ENCODE data around the gene TMEFF2. TPM values are rescaled to one million over a fixed set of nuclear protein-coding genes. Genes with fewer than 3 reads are reported as not detected.

TMEFF2 gene
- total RNA-seq, 4 donors from 2014 or later: 0.16 to 0.46 (median 0.17) TPM; not detected in 1

DNA sequence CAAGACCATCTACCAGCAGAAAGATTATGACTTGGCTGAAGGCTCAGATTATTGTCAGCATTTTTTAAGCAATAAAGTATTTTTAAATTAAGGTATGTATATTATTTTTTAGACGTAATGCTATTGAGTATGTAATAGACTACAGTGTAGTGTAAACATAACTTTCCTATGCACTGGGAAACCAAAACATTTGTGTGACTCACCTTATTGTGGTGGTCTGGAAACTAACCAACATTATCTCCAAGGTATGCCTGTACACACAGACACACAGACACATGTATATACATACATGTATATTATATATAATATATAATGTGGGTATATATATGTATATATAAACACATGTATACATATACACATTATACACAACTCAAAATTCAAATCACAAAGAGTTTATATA, 9.1 kb upstream of the TMEFF2 start:
- intact Hi-C loops (cut with DNase I; ENCODE audit: low total_unique reads): no loop called here
- WGBS, 2 donors: 79 to 96% methylated on average over 1 of the region's 1 CpG
- H3K4me3 ChIP-seq (ENCODE audit: low read depth, poor library complexity, severe bottlenecking): no peak overlapping the region

DNA sequence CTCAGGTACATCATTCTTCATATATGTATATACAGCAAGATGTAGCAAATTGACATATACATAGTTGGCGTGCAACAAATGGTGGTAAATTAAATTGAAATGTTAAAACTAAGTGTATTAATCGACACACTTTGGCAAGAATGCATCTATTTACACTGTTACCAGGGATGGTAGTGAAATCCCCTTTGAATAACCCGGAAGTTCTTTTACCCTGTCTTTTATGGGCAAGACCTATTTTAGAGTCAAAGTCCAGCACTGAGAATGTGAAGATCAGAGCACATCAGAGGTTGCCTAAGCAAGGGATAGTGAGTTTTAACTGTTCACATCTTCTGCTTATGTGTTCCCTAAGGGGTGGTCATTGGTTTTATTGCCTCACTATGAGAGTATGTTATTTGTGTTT, 7.6 kb upstream of the TMEFF2 start:
- WGBS, 2 donors: 90 to 92% methylated on average over 3 of the region's 3 CpGs
- TF ChIP-seq, protein P1, sequence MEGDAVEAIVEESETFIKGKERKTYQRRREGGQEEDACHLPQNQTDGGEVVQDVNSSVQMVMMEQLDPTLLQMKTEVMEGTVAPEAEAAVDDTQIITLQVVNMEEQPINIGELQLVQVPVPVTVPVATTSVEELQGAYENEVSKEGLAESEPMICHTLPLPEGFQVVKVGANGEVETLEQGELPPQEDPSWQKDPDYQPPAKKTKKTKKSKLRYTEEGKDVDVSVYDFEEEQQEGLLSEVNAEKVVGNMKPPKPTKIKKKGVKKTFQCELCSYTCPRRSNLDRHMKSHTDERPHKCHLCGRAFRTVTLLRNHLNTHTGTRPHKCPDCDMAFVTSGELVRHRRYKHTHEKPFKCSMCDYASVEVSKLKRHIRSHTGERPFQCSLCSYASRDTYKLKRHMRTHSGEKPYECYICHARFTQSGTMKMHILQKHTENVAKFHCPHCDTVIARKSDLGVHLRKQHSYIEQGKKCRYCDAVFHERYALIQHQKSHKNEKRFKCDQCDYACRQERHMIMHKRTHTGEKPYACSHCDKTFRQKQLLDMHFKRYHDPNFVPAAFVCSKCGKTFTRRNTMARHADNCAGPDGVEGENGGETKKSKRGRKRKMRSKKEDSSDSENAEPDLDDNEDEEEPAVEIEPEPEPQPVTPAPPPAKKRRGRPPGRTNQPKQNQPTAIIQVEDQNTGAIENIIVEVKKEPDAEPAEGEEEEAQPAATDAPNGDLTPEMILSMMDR (IDR thresholded peaks at IDR 0.05): no peak
- no peak for TF ChIP-seq POLR2A (IDR thresholded peaks at IDR 0.05)
- DNase-seq (ENCODE audit: low spot score in 2 of 2): no peak
- intact Hi-C loops (cut with DNase I; ENCODE audit: low total_unique reads): no loop called here
- no peak overlapping the region for H3K4me3 ChIP-seq (ENCODE audit: low read depth, poor library complexity, severe bottlenecking)

More for the DNA sequence above, 9.1 kb upstream of the TMEFF2 start:
- no peak for DNase-seq (ENCODE audit: low spot score in 2 of 2)
- TF ChIP-seq, protein P1 (IDR thresholded peaks at IDR 0.05): no peak
- TF ChIP-seq POLR2A (IDR thresholded peaks at IDR 0.05): no peak

DNA sequence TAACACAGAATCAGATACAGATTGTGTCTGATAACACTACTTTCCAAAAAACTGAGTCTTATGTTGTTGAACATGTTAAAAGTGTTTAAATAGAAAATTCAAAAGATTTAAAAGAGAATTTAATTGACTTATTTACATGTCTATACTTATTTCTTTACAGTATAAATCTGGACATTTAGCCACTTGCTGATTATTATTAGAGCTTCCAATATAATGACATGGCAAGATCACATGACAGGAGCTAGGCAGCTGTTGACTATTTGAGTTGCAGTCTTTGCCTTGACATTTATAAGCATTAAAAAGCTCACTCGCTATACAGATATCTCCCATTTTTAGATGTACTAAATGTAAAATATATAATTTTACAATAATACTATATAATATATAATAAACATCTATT, 6.4 kb upstream of the TMEFF2 start:
- H3K4me3 ChIP-seq (ENCODE audit: low read depth, poor library complexity, severe bottlenecking): no peak overlapping the region
- no peak for DNase-seq (ENCODE audit: low spot score in 2 of 2)
- no peak for TF ChIP-seq POLR2A (IDR thresholded peaks at IDR 0.05)
- TF ChIP-seq, protein P1 (IDR thresholded peaks at IDR 0.05): no peak
- intact Hi-C loops (cut with DNase I; ENCODE audit: low total_unique reads): no loop called here
- 92 to 94% methylated on average over 1 of the region's 1 CpG for WGBS, 2 donors

DNA sequence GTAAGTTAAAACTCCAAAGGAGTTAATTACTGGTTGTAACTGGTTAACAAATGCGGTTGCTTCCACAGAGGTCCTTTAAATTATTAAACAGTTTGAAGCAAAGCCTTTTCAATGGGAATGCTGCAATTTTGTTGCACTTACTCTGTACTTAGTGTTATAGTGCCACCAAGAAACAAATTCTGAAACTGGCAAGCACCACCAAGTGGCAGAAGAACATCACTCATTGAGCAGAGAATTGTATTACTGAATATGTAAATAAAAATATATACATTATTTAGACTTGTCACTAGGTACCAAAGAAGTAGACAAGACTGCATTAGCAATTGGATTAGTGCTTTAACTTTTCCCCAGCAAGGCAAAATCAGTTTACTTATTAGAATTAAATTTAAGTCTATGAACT, 2.6 kb upstream of the TMEFF2 start:
- DNase-seq (ENCODE audit: low spot score in 2 of 2): no peak
- H3K4me3 ChIP-seq (ENCODE audit: low read depth, poor library complexity, severe bottlenecking): no peak overlapping the region
- 52 to 62% methylated on average over 1 of the region's 1 CpG for WGBS, 2 donors
- TF ChIP-seq POLR2A (IDR thresholded peaks at IDR 0.05): no peak
- TF ChIP-seq, protein P1 (IDR thresholded peaks at IDR 0.05): no peak
- intact Hi-C loops (cut with DNase I; ENCODE audit: low total_unique reads): no loop called here

DNA sequence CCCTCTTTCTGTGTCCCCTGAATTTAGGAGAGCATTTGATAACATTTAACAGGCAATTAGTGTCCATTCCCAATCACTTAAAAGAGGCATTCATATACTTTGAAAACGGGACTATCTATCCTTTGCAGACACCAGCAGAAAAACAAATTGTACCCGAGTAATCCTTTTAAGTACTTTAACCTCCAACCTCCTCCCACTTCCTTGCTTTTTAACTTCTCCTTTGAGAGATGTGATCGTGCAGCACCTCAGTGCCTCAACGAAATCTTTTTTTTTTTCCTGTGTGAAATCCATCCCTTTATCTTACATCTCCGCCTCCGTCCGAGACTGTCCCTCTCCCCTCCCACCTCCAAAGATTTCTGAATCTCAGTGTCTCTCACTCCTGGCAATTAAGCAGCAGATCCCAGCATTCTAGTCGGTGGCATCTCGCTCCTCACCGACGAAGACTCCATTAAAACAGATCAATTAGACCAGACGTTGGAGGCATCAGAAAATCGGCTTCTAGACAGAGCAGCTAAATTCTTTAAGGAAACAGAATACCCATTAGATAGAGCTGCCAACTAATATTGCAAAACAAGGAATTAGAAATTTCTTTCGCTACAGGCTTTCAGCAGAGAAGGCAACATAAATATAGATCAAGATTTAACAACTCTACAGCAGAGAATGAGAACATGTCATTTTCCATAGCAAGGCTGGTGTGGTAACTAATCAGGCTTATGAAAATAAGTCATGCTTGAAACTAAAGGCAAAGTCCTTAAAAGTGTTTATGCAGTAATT, 1.9 kb upstream of the TMEFF2 start:
- intact Hi-C loops (cut with DNase I; ENCODE audit: low total_unique reads): no loop called here
- no peak for TF ChIP-seq POLR2A (IDR thresholded peaks at IDR 0.05)
- TF ChIP-seq, protein P1 (IDR thresholded peaks at IDR 0.05): no peak
- no peak overlapping the region for H3K4me3 ChIP-seq (ENCODE audit: low read depth, poor library complexity, severe bottlenecking)
- whole genome bisulfite sequencing, 2 donors: 13 to 15% methylated on average over 14 of the region's 14 CpGs
- no peak for DNase-seq (ENCODE audit: low spot score in 2 of 2)
